Measurements from ENCODE around the gene LPAR3. TPM values are rescaled to one million over a fixed set of nuclear protein-coding genes. Genes with fewer than 3 reads are reported as not detected.

The LPAR3 gene
- total RNA-seq, 4 donors from 2014 or later = 2.2 to 23.6 (median 13.5) TPM; not detected in 1

- intact Hi-C loops (cut with DNase I; ENCODE audit: low total_unique reads) = no loop called here
- TF ChIP-seq POLR2A (IDR thresholded peaks at IDR 0.05) (no peak), CTCF (IDR thresholded peaks at IDR 0.05) (no peak)
- Histone ChIP-seq H3K36me3 (no peaks in the 10 kb centered on the region), H3K27ac (no peak overlapping the region), H3K9me3 (no peaks in the 10 kb centered on the region), H3K4me1 (no peaks in the 10 kb centered on the region), H3K4me3 (no peak overlapping the region), H3K27me3 (no peaks in the 10 kb centered on the region)
- DNase-seq = no peak
These were observed 36.0 kb upstream of the LPAR3 start for GRCh38 chr1:84928979-84929378.

GRCh38 chr1:84923317-84923716 lies 30.3 kb upstream of the LPAR3 start:
- no peak for DNase-seq
- H3K9me3 ChIP-seq = no peaks in the 10 kb centered on the region

GRCh38 chr1:84920159-84920558 lies 27.2 kb upstream of the LPAR3 start:
- Histone ChIP-seq H3K27ac (no peak overlapping the region), H3K9me3 (no peaks in the 10 kb centered on the region), H3K4me3 (no peak overlapping the region), H3K4me1 (no peaks in the 10 kb centered on the region), H3K27me3 (no peaks in the 10 kb centered on the region), H3K36me3 (no peaks in the 10 kb centered on the region)
- TF ChIP-seq POLR2A (IDR thresholded peaks at IDR 0.05) = no peak
- no peak for TF ChIP-seq CTCF (IDR thresholded peaks at IDR 0.05)
- no peak for DNase-seq
- intact Hi-C loops (cut with DNase I; ENCODE audit: low total_unique reads) = no loop called here

More at GRCh38 chr1:84923317-84923716, 30.3 kb upstream of the LPAR3 start:
- intact Hi-C loops (cut with DNase I; ENCODE audit: low total_unique reads) = no loop called here
- Histone ChIP-seq H3K4me3 (no peak overlapping the region), H3K27me3 (no peaks in the 10 kb centered on the region), H3K36me3 (no peaks in the 10 kb centered on the region), H3K27ac (no peak overlapping the region), H3K4me1 (no peaks in the 10 kb centered on the region)
- TF ChIP-seq POLR2A (IDR thresholded peaks at IDR 0.05) (no peak), CTCF (IDR thresholded peaks at IDR 0.05) (no peak)

- Histone ChIP-seq H3K27ac (no peak overlapping the region), H3K4me1 (no peaks in the 10 kb centered on the region), H3K27me3 (no peaks in the 10 kb centered on the region), H3K9me3 (no peaks in the 10 kb centered on the region), H3K36me3 (no peaks in the 10 kb centered on the region), H3K4me3 (no peak overlapping the region)
- intact Hi-C loops (cut with DNase I; ENCODE audit: low total_unique reads) = no loop called here
- DNase-seq = no peak
- TF ChIP-seq CTCF (IDR thresholded peaks at IDR 0.05) (no peak), POLR2A (IDR thresholded peaks at IDR 0.05) (no peak)
These were observed 26.5 kb upstream of the LPAR3 start for GRCh38 chr1:84919461-84919970.

- Histone ChIP-seq H3K36me3 (no peaks in the 10 kb centered on the region), H3K9me3 (no peaks in the 10 kb centered on the region), H3K4me3 (no peak overlapping the region), H3K27me3 (no peaks in the 10 kb centered on the region), H3K4me1 (no peaks in the 10 kb centered on the region), H3K27ac (no peak overlapping the region)
- no peak for DNase-seq
- TF ChIP-seq POLR2A (IDR thresholded peaks at IDR 0.05) (no peak), CTCF (IDR thresholded peaks at IDR 0.05) (no peak)
- intact Hi-C loops (cut with DNase I; ENCODE audit: low total_unique reads) = no loop called here
These were observed 25.8 kb upstream of the LPAR3 start for GRCh38 chr1:84918726-84919336.
